PC-3 (cell line): Measurements from ENCODE around the gene ADAMTS17.

ENCODE experiments used
- EZH2phosphoT487 ChIP-seq: fragments of 300-600 bp; sonication (generic); IDR thresholded peaks from 2 replicates; pipeline ENCODE4 v1.6.1; 2018; ENCODE audit warnings: mild to moderate bottlenecking, antibody characterized with exemption, low read length, borderline replicate concordance
- TF ChIP-seq, protein P1 (sequence below): fragments of 300-600 bp; sonication (generic); conservative IDR thresholded peaks from 2 replicates; pipeline ENCODE4 v1.5.1; 2017; ENCODE audit warnings: antibody characterized with exemption, low read depth, mild to moderate bottlenecking, low read length

DNA sequence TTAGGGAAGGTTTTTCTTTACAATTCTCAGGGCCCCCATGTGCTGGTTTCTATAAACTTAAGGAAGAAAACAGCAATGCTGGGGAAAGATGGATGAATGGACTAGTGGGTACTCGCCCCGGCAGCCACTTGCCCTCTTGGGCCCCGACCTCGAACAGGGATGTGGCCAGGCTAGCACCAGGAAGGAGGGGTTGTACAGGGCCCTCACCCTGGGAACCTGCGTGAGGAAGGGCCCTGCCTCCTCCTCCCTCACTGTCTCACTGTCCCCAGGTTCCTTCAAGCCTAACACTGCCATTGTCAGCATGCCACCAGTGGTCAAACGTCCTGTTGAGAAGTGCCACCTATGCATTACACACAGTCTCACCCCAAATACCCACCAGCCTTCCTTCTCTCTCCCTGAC is 9.1 kb downstream of the ADAMTS17 start:
- TF ChIP-seq, protein P1, sequence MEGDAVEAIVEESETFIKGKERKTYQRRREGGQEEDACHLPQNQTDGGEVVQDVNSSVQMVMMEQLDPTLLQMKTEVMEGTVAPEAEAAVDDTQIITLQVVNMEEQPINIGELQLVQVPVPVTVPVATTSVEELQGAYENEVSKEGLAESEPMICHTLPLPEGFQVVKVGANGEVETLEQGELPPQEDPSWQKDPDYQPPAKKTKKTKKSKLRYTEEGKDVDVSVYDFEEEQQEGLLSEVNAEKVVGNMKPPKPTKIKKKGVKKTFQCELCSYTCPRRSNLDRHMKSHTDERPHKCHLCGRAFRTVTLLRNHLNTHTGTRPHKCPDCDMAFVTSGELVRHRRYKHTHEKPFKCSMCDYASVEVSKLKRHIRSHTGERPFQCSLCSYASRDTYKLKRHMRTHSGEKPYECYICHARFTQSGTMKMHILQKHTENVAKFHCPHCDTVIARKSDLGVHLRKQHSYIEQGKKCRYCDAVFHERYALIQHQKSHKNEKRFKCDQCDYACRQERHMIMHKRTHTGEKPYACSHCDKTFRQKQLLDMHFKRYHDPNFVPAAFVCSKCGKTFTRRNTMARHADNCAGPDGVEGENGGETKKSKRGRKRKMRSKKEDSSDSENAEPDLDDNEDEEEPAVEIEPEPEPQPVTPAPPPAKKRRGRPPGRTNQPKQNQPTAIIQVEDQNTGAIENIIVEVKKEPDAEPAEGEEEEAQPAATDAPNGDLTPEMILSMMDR: no peak
- no peak for TF ChIP-seq EZH2phosphoT487
